Activated CD4-positive, alpha-beta T cell treated with anti-CD3 and anti-CD28 coated beads, Interleukin-2, amount 50 U/mL, for 24 hours (primary cell): ENCODE data around the gene UBR3.

Experiments
- DNase-seq, 2 donors: peaks; one replicate each; pipeline ENCODE4 v3.0.0-alpha.2; 2020; ENCODE audit warnings: low read depth in 1 of 2, low spot score in 1 of 2

UBR3 gene

DNA sequence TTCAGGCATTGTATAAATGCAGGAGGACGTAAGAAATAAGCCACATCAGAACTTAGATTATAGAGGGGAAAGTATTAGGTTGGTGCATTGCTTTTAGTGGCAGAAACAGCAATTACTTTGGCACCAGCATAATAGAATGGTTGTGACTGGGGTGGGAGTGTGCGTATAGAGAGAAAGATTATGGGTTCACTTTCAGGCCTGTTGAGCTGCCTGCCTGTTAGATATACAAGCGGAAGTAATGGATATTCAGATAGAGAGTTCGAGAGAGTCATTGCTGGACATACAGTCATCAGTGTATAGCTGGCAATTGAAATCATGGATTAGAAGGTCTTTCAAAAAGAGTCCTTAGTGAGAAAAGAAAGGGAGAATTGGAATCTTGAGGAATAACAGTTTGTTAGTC lies 211.5 kb downstream of the UBR3 start:
- DNase-seq = no peak

DNA sequence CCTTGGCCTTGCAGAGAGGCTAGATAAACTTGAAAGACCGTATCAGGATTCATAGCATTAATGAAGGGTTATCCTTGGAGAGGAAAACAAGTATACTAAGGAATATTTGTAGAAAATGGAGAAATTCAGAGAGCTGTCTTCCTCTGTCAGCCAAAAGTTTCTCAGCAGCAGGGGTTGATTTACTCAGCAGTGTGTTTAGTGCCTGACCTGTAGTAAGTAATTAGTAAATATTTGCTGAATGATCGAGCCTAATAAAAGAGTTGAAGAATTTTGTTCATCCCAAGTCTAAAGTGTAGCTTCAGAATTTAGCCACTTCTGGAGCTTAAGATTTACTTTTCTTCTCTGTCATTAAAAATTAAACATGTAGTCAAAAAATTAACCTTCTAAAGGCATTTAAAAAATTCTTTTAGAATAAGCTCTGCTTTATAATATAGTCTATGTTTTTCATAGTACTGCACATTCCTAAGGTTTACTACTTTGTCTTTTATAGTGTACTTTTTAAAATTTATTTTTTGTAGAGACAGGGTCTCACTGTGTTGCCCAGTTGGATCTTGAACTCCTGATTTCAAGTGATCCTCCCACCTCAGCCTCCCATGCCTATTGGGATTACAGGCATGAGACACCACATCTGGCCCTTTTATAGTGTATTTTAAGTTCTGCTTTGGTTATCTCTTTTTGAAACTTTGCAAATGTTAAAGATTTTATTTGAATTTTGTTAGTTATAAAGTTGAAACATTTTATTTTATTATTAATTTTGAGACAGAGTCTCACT lies 212.3 kb downstream of the UBR3 start:
- no peak for DNase-seq

DNA sequence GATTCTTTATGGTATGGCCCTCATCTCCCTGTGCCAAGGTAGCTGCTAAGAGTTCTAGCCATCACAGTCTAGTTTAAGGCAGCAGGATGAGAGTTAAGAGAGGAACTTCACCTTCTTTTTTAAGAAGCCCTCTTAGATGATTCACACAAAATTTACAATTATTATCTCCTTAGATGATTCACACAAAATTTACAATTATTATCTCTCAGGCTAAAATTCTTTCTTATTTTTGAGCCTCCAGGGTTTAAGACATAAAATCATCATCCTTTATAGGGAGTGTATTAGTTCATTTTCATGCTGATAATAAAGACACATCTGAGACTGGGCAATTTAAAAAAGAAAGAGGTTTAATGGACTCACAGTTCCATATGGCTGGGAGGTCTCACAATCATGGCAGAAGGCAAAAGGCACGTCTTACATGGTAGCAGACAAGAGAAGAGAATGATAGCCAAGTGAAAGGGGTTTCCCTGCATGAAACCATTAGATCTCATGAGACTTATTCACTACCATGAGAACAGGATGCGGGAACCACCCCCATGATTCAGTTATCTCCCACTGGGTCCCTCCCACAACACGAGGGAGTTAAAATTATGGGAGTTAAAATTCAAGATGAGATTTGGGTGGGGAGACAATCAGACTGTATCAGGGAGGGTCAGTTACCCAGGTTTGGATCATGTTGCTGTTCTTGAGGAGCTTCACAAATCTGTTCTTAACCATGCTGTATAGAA lies 217.7 kb downstream of the UBR3 start:
- DNase-seq = no peak

DNA sequence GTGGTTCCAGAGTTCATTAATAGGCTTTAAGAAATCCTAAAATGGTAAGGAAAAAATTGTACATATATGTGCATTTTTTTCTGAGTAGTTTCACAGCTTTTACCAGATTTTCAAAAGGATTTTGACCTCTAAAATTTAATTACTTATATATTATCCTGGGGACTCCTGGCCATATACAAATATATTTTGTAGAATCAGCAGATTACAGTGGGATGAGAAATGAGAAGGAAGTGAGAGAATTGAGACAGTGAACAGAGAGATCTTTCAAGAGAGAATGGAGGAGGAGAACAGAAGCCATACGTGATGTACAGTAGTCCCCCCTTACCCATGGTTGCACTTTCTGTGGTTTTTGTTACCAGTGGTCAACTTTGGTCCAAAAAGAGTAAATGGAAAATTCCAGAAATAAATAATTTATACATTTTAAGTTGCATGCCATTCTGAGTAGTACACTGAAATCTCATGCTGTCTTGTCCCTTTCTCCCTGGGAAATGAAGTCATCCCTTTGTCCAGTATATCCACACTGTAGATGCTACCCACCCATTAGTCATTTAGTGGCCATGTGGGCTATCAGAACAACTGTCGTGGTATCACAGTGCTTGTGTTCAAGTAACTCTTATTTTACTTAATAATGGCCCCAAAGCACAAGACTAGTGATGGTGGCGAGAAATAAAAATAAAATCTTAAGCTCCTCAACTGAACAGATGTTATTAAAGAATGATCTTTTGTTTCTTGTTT lies 220.2 kb downstream of the UBR3 start:
- DNase-seq = no peak

DNA sequence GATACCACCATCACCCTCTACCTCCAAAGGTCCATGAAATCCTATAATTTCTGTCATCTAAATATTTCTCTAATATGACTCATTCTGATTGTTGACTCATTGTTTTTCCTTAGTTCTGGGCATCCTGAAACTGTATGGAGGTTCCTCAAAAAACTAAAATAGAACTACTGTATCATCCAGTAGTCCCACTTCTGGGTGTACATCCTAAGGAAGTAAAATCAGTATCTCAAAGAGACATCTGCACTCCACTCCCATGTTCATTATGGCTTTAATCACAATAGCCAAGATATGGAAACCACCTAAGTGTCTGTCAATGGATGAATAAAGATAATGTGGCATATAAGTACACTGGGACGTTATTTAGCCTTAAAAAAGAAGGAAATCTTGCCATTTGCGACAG lies 224.9 kb downstream of the UBR3 start:
- DNase-seq = no peak

DNA sequence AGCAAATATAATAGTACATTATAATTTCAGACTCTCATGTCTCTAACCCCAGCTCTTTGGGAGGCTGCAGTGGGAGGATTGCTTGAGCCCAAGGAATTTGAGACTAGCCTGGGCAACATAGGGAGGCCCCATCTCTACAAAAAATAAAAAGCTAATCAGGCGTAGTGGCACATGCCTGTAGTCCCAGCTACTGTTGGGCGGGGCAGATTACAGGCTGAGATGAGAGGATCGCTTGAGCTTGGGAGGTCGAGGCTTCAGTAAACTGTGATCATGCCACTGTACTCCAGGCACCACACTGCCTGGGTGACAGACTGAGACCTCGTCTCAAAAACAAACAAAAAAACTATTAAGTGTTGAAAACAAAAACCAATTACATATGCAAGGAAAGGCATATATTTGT lies 227.7 kb downstream of the UBR3 start:
- DNase-seq = no peak

DNA sequence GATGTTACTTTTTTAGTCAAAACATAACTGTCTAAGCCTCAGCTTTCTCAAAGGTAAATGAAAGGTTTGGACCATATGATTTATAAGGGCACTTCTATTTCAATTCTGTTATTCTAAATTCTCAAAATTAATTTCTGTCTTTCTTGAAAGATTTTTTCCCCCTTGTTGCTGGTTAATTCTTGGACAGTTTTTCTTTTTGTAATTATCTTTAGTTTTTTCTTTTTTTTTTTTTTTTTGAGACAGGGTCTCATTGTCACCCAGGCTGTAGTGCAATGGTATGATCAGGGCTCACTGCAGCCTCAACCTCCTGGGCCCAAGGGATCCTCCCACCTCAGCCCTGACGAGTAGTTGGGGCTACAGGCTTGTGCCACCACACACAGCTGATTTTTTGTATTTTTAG lies 229.6 kb downstream of the UBR3 start:
- no peak for DNase-seq

DNA sequence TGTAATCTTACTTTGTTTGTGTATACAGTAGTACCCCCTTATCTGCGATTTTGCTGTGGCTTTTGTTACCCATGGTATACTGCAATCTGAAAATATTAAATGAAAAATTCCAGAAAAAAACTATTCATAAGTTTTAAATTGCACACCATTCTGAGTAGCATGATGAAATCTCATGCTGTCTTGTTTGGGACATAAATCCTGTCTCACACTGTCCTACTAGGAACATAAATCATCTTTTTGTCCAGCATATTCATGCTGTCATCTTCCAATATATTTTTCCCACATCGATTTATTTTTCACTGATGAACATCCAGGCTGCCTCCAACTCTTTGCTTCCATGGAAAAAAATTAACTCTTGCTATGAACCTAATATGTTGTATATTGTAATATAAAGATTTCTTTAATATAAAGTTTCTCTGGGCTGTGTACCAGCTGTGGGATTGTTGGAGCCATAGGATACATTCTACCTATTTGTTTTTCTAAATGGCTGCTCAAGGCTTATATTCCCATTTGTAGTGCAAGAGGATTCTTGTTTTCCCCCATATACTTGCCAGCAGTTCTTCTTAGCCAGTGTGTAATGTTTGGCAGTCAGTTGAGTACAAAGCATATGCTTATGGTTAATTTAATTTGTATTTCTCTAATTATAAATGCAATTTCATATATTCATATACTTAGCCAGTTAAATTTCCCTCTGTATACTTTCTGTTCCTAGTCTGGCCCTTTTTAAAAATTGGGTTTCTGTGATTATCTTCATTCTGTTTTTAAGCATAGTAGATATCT lies 236.4 kb downstream of the UBR3 start:
- DNase-seq = no peak

DNA sequence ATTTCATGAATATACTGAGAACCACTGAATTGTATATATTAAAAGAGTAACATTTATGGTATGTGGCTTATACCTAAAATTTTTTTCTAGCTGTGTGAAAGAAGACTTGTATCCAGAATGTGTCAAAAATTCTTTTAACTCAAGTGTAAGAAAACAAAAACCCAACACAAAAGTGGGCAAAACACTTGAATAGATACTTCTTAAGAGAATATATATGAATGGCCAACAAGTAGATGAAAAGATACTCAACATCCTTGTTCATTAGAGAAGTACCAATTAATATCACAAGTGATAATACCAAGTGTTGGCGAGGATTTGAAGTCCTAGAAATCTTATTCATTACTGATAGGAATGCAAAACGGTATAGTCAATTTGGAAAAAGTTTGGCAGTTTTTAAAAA lies 243.5 kb downstream of the UBR3 start:
- no peak for DNase-seq

DNA sequence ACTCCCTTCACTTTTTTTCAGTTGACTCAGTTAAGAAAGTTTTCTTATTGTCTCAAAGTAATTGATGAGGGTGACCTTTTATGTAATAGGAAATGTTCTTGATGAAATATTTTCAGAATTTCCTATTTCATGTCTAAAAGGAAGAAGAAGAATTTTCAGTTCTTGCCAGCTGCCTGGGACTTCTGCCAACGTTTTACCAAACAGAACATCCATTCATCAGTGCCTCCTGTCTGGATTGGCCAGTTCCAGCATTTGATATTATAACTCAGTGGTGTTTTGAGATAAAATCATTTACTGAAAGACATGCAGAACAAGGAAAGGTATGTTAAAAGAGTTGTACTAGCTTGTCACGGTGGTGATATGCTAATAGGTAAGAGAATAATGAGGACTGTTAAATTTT lies 246.0 kb downstream of the UBR3 start:
- no peak for DNase-seq

DNA sequence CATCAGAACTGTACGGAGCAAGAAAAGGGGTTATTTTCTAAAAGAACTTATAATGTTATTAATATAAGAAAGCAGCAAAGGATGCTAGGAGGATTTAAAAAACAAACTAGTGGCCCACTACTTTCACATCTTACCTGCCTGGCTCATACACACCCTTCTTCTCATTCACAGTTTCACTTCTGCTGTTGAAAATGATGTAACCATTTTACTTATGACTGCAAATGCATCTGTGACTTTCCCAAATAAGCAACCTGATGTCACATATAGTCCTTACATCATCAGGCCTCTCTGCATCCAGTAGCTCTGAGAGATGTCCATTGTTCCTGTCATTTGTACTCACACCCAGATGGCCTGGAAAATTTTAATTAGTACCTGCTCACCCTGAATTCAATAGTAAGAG lies 248.9 kb downstream of the UBR3 start:
- no peak for DNase-seq

DNA sequence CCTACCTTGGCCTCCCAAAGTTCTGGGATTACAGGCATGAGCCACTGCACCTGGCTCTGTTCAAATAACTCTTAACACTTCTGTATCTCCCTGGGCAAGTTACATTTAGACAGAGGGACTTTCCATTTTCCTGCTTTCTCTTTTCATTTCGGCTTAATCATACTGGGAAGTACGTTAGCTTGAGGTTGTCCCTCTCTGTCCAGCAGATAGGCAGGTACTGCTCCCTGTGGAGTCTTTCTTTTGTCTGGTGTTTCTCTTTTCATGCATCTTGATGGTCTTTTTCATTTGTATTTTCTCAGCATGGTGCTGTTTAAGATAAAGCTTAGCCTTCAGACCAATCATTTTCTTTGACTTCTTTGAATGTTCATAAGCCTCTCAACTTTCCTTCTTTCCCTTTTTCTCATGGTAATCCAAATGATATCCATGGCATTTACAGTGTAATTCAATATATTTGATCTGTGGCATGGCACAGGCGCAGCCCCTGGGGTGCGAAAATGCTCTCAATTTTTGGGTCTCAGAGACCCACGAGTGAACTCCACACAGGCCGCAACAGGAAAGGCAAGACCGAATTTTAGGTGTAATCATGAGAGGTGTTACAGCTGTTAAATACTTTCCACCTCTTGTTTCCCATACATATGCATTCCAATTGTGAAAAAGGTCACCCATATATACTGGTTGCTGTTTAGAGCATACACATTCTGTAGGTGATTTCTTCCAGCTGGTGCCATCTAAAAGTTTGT lies 250.7 kb downstream of the UBR3 start:
- no peak for DNase-seq

DNA sequence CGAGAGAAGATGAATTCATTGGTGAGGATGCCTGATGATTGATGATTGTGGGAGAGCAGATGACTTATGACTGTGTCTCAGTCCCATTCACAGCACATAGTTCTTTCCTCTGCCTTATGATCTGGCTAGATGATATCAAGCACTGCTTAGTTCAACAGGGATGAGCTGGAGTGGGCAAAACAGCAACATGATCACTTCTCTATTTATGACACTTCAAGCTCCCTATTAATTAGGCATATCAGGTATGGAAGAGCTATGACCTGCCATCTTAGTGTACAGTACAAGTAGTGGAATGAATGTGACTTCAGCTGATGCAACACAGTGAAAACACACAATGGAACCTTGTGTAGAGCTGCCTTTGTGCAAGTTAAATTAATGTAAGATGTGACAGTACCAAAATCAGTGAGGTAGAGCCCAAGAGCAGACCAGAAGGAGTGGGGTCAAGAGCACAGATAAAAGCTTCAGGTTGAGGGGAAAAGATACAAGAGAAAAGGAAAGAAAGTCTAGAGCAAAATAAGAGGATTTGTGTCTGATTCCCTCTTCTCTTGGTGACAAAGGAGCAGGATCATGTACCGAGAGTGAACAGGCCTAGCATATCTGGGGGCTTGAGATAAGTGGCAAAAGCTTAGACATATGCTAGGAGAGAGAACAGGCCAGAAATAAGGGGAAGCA lies 257.7 kb downstream of the UBR3 start:
- no peak for DNase-seq

DNA sequence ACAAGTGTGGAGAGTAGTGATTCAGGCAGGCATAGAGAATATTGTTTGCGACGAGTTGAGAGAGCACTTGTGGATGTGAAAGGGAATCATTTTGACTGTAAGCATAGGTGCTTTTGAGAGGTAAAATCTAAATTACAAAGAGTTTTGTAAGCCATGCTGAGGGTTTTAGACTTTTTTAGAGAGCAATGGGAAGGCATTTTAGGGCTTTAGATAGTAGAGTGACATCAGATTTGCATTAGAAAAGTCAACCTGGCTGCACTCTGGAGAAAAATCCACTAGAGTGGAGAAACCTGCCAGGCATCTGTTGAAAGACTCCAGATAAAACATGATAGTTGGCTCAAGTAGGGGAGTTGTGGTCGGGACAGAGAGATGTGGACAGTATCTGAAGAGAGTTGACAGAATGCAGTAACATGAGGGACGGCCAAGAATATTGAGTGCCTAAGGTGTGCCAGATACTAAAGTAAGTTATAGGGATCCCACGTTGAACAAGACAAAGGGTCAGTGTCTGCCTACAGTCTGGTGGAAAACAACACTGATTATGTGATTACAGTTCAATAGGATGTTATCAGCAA lies 258.9 kb downstream of the UBR3 start:
- no peak for DNase-seq

DNA sequence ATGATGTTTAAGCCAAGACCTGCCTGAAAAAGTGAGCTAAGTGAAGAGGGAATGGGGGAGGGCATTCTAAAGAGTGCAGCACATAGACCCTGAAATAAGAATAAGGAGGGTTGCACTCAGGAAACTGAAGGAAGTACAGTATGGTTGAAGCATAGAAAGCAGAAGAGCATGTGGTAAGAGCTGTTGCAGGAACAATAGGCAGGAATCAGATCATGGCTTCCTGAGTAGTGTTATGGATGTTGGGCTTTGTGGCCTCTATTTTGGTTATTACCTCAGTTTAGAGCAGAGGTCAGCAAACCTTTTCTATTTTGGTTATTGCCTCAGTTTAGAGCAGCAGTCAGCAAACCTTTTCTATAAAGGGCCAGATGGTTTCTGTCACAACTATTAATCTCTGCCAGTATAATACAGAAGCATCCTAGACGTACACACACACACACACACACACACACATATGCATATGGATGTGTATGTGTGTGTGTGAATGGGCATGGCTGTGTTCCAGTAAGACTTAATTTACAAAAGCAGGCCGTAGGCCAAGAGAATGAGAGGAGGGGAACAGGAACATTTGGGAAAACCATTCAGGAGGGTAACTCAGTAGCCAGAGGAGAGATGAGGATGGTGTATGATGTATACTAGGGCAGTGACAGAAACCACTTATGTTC lies 259.6 kb downstream of the UBR3 start:
- no peak for DNase-seq

DNA sequence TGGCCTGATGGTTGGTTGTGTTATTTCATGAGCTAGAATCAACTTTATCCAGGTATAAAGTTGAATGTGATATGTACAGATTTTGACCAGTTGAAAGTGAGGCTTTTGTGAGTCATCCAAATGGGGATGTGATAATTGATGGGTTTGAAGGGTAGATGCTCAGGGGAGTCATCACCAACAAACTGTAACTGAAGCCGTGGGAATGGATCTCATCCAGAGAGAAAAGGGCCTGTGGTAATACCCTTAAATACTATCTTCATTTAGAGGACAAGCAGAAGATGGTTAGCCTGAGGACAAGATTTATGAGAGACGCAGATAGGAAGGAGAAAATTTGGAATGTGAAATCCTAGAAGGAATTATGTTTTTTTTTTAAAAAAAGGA lies 260.1 kb downstream of the UBR3 start:
- DNase-seq = no peak

DNA sequence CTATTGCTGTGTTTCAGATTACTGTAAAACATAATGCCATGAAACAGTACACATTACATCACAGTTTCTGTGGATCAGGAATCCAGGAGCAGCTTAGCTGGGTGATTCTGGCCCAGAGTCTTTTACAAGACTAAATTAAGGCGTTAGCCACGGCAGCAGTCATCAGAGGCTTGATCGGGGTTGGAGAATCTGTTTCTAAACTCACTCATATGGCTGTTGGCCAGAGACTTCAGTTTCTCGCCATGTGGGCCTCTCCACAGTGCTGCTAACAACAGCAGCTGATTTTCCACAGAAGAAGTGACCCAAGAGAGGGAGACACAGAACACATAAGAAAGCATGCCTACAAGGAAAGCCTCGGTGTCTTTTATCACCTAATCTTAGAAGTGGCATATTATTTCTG lies 261.5 kb downstream of the UBR3 start:
- no peak for DNase-seq

DNA sequence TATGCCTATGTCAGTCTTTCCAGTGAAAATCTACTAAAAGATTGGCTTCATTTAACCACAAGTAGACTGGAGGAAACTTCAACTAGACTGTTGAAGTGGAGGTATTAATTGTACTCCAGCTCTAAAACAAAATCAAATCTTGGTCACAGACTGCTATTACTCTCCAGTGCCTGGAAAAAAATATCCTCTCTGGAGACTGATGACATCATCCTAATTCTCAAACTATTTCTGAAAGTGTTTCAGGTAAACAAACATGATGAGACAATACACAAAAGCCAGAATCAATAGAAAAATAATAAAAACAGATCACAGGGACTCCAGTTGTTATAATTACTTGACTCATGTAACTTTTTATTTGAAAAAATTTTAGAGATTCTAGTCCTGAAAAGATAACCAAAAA lies 263.0 kb downstream of the UBR3 start:
- DNase-seq = no peak

DNA sequence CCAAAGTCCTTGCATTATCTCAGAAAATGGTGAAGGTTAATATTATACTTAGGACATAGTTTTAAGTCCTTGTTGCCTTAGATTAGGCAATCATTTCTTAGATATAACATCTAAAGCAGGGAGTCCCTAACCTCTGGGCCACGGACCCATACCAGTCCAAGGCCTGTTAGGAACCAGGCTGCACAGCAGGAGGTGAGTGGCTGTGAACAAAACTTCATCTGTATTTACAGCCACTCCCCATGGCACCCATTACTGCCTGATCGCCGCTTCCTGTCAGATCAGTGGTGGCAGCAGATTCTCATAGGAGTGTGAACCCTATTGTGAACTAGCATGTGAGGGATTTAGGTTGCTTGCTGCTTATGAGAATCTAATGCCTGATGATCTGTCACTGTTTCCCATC lies 264.2 kb downstream of the UBR3 start:
- no peak for DNase-seq
